NCI-H1930 (cell line): ENCODE results near the gene ADSS2.
"Not testable (repeated sequence)": the region's sequence is repeated elsewhere in the genome, so short reads cannot be mapped to it uniquely, and the experiment has no call there.

Source experiments
- DNase-seq, 2 experiments: peaks; one replicate each; lab custom pipeline; 2025; lab: John Stamatoyannopoulos, UW

The ADSS2 gene

DNA sequence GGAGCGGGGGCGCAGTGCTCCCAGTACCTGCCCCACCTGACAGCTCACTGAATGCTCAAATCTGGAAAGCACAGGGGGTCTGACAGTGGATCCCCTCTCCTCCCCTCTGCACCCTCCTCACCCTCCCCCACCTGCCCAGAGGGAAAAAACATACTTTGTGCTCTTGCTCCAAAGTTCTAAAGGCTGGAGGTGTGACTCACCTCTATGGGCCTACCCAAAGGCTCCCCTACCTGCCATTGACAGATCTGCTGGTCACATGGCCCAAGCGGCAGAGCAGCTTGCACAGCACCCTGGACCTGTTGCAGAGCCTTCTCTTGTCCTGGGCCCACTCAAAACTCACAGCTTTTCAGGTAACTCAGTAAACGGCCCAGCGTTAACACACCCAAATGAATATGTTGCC, 55.7 kb downstream of the ADSS2 start:
- no peak for DNase-seq

DNA sequence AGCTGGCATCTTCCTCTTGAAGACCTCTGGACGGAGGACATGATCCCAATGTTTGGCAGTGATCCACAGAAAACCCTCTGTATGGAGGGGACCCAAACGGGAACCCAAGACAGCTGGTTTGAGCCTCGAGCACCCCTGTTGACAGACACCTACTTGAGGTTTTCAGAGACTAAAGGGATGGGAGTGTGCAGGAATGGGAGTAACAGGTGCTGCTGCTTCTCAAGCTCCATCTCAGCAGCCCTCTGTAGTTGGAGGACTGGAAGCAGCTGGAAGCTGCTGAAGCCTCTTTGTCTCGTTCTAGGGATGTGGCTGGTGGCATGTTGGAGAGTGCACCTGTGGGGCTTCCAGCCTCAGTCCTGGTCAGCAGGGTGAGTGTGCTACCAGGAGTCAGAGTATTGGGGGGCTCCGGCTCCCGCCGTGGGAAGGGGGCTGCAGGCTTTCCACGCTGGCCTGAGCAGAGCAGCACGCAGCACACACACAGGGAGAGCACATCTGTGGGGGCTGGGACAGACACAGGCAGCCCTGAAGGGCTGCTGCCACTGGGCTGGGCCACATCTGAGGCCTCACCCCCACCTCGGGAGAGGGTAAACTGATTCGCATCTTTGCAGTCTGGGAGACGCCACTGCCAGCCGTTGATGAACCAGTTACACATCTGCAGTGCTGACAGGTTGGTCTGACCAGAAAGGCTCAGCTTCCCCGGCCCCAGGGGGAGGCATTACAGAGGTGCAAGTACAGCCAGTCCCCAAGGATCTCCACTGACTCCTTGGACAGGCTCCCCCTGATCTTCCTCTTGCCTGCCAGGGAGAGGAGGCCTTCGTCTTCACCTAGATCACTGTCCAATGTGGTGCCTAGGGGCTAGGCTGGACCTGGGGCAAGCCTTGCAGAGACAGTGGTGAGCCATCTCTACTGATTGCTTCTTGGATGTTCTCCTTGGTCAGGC, 56.6 kb downstream of the ADSS2 start:
- DNase-seq, result no peak

- no peak for DNase-seq
These were observed 57.4 kb downstream of the ADSS2 start for GRCh38 chr1:244394346-244394745.

DNA sequence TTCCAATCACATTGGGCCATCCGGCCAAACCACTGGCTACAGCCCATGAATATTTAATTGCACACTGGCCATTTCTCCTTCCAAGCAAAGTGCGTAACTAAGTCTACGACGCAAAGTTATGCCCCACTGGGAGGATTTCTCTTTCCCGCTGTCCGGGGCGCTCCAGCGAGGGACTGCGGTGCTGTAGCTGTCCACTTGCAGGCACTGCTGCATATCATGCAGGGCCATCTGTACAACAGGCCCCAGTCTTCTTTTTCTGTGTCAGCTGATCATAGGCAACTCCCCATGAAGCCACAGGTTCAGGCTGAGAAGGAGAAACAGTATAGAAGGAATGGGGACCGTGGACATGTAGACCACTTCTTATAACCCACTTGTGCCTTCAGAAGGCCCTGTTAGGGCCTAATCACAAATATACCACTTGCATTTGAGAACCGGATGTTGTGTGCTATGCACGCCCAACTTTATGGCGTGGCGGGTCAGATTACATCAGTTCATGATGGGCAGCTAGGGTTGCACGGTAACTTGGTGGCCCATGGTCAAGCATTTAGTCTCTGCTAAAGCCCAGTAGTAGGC, 58.0 kb downstream of the ADSS2 start:
- no peak for DNase-seq

- no peak for DNase-seq
These were observed 59.9 kb downstream of the ADSS2 start for GRCh38 chr1:244391761-244392160.

DNA sequence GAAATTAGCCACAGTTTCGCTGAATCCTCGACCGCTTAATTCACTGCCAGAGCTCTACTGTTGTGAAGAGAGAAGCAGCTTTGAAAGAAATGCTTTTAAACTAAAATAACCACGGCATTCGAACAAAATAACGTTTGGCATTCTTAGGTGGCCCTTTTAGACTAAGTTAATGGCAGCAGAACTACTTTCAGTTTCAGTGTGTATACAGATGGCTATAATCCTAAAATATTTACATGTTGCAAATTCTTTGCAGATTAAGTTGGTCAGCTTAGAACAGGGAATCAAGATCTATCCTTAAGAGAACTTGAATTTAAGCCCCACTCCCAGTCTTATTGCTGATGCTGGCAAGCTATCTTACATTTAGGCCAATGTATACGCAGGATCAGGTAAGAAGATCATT, 62.7 kb downstream of the ADSS2 start:
- DNase-seq, result no peak

DNA sequence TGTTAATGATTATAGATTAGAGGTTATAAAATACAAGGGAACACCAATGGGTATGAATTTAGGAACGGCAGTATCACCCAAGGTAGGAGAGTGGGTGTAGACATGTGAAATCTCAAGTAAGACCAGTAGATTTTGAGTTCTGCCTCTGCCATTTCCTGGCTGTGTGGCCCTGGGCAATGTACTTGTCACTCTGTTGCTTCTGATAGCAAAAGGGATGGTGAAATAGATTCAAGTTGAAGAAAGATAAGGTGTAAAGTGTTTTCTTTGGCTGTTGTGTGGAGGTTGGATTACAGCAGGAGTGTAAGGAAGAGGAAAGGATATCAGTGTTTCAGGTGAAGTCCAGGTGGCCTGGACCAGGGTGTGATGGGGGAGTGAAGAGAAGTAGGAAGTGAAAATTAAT, 64.3 kb downstream of the ADSS2 start:
- DNase-seq, result no peak

DNA sequence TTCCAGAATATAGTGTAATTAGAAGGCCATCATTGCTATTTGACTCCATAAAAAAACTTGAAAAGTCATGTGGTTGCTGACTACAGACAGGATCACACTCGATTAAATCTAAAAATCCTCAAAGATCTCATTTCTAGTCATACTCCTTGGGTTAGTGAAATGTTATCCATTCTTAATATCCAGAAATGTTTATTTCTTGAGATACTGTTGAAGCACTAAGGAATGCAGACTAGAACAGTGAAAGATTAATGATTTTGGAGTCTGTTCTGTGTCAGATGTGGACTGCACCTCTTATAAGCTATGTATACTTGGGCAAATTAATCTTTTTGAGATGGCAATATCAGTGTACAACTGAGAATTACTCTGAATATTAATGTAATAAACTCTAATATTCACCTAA, 65.1 kb downstream of the ADSS2 start:
- no peak for DNase-seq

GRCh38 chr1:244384066-244384465, 67.6 kb downstream of the ADSS2 start:
- DNase-seq, result no peak

DNA sequence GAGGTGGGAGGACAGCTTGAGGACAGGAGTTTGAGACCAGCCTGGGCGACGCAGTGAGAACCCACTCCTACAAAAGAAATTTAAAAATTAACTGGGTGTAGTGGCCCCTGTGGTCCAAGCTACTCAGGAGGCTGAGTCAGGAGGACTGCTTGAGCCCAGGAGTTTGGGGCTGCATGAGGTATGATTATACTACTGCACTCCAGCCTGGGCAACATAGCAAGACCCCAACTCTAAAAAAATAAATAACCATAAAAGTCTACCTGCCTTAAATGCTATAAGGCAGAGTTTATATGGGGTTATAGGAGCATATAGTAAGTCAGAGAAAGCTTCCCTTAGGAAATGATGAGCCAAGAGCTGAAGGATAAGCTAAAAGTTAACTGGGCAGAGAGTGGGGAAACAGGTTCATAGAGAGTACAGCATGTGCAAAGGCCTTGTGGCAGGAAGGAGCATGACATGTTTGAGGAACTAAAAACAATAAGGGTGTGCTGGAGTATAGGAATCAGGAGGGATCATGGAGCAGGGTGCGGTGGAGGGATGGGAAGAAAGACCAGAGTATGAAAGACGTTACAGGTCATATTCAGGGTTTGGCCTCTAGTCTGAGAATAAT, 68.3 kb downstream of the ADSS2 start:
- no peak for DNase-seq

DNA sequence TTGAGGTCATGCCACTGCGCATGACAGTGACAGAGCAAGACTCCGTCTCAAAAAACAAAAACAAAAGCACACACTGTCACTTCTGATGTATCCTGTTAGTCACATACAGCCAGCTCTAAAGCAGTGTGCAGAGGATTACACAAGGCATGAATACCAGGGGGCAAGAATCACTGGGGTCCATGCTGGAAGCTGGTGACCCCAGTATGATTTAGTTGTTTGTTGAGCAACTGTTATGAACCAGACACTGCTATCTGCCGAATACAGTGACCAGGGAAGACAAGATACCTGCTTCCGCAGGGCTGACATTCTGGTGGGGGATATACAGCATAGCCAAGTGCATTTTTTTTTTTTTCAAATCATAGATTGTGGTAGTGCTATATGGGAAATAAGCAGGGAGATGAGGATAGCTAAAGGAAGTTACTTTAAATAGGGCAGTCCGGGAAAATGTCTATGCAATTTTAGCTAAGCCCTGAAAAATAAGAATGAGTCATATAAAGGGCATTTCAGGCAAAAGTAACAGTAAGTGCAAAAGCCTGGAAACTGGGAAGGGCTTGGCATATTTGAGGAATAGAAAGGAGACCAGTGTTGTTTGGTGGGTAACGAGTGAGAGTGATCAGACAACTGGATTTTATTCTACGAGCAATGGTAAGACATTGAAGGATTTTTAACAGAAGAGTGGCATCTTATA, 69.7 kb downstream of the ADSS2 start:
- no peak for DNase-seq

DNA sequence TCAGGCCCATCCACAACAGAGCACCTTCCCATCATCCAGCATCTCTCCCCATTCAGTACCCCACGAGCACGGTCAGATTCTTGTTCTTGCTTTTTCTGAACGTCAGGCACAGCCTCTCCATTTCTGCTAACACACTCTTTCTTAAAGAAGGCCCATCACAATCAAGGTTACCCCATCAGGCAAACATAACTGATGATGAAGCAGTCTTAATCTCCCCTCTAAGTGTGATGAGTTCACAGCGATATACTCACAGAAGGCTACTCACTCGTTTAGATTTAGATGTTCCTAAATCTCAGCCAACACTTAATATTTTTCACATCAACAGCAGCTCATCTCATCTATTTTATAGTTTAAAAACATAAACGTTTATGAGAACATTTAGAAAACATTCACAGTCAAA, 75.6 kb downstream of the ADSS2 start:
- DNase-seq, result no peak

- DNase-seq, result no peak
These were observed 76.7 kb downstream of the ADSS2 start for GRCh38 chr1:244375051-244375450.

- not testable (repeated sequence) for DNase-seq
These were observed 77.2 kb downstream of the ADSS2 start for GRCh38 chr1:244374484-244374883.

DNA sequence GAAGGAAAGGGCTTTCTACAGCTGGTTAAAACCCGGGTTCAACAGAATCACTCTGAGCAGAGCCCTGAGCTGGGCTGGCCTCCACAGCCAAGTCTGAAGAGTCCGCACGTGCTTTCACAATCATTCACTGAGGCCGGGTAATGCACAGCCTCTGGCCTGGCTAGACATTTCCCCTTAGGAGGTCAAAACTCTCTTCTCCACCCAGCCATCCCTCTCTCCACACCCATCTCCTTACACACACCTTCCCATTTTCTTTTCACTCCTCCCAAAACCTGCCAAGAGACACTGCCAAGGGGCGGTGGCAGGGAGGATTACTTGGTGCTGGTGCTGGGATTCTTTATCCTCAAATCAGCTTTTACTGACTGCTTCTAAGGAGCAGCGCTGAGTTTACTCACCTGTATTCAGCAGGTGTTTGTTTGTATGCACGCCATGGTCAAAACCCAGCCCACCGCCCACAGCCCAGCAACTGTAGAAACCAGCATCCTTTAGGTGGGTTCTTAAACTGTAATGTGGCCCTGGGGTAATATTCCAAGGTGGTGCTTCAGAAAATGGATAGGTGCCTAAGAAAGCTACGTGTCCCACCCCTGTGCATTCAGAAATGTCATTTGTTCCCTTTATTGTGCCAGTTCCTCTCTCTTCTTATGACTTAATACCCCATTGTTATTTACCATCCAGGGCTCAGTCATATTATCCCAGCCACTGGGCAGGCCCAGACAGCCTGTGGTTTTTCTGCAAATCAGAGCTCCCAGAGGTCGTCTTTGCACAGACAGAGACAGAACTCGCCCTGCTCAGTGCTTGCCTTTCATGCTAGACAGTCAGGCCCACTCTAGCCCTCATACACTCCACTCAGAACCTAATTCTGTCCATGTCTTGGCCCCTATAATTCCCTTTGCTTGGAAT, 80.2 kb downstream of the ADSS2 start:
- no peak for DNase-seq

- no peak for DNase-seq
These were observed 81.6 kb downstream of the ADSS2 start for GRCh38 chr1:244370060-244370637.

DNA sequence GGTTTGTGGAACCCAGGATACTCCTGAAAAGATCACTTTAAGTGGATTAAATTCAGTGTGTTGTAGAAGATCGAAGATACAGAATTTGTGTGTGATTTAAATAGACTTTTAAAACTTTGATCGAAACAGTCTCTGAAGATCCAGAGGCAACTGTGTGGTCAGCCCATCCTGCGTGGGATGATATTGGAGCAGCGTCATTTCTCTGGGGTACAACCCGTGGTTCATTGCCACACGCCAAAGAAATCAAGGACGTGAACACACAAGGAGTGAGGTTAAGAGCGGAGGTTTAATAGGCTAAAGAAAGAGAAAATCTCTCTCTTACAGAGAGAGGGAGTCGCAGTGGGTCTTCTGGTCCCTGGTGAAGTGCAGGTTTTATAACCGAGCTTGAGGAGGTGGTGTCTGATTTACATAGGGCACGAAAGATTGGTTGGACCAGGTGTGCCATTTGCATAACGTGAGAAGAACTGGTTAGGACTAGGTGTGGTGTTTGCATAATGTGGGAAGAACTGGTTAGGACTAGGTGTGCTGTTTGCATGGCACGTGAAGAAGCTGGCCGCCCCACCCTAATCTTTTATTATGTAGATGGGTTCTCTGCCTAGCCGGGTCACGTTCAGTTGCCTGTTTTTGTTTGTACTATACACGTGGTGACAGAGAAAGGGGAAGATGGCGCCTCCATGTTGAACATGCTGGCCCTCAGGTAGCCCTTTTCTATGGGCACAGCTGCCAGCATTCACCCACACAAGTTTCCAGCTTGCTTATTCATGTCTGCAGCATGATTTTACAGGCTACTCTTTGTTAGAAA, 82.3 kb downstream of the ADSS2 start:
- no peak for DNase-seq

DNA sequence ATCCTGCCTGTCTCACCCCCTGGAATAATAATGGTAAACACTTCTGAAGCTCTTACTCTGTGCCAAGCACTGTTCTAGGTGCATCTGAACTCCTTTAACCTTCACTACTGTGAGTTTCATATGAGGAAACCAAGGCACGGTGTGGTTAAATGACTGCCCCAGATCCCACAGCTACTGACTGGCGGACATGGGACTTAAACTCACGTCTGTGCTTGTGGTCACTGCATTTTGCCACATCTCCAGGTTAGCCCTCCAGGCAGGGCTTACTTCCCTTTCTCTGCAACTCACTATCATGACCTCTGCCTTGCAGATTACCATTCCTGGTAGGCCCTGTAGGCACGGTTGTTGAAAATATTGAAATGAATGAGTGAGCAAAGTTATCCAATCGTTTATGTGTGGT, 83.4 kb downstream of the ADSS2 start:
- no peak for DNase-seq

GRCh38 chr1:244367399-244368114, 84.2 kb downstream of the ADSS2 start:
- no peak for DNase-seq

DNA sequence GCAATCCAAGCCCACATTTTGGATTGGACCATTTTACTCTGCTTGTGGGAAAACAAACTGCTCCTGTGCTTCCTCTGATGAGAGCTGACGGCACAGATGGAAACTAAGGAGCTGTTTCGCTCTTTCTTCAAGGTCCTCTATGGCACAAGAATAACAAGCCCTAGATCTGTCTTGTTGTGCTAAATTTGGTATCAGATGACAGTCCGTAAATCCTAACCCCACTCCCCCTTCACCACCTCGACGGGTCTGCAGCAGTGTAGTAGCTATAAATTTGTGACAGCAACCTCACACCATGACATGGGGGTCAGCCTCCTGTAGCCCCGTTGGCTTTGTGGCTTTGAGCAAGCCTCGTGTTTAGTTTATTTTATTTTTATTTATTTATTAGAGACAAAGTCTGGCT, 85.9 kb downstream of the ADSS2 start:
- DNase-seq, result no peak
